GM13977 (cell line): ENCODE results near the gene SLC35F2.
"Not testable (repeated sequence)": the region's sequence is repeated elsewhere in the genome, so short reads cannot be mapped to it uniquely, and the experiment has no call there.

Experiments
- DNase-seq: peaks from one replicate; pipeline ENCODE4 v3.0.0; 2012; ENCODE audit warnings: low spot score
- CTCF ChIP-seq: IDR thresholded peaks from 2 replicates; pipeline ENCODE4 v1.5.1; 2012; ENCODE audit warnings: mild to moderate bottlenecking, control low read depth; ENCODE audit not compliant: insufficient read depth; ENCODE audit errors: extremely low read depth, missing control alignments
- in situ Hi-C: fragments of 300-500 bp; cut with MboI; formaldehyde crosslinking; loops from one replicate; pipeline ENCODE4 v1.12.0; 2022; ENCODE audit warnings: low sequenced_read_pairs, low pct_unique_long_range_greater_than_20kb, mixed read lengths, inconsistent platforms; ENCODE audit not compliant: unreplicated experiment

SLC35F2 gene

GRCh38 chr11:107858217-107859070, at the start of gene SLC35F2:
Gene SLC35F2, minus strand, starts transcription at chr11:107858787. Its CDS starts 20 bp downstream, at chr11:107858767.
- TF ChIP-seq CTCF: peak; percentile 27
- peak; percentile 82 for DNase-seq
- in situ Hi-C loops: no loop called here

GRCh38 chr11:107908211-107908610, 49.6 kb upstream of the SLC35F2 start:
- in situ Hi-C loops: no loop called here
- DNase-seq: no peak
- TF ChIP-seq CTCF: no peak

- peak; percentile 48 for DNase-seq
- in situ Hi-C loops: loop anchor here (25.0 kb wide), 1 partner anchor 336 kb away; the partner anchor contains the start of gene ALKBH8
- peak; percentile 72 for TF ChIP-seq CTCF
These were observed 39.7 kb upstream of the SLC35F2 start for GRCh38 chr11:107898270-107898669.

- TF ChIP-seq CTCF: no peak
- no peak for DNase-seq
- in situ Hi-C loops: loop anchor here (25.0 kb wide), 1 partner anchor 320 kb away; the partner anchor contains the start of gene ALKBH8
These were observed 23.7 kb upstream of the SLC35F2 start for GRCh38 chr11:107882095-107882820.

GRCh38 chr11:107881471-107881870, 22.9 kb upstream of the SLC35F2 start:
- in situ Hi-C loops: loop anchor here (25.0 kb wide), 1 partner anchor 319 kb away; the partner anchor contains the start of gene ALKBH8
- not testable (repeated sequence) for DNase-seq

- no peak for TF ChIP-seq CTCF
- in situ Hi-C loops: loop anchor here (25.0 kb wide), 1 partner anchor 314 kb away; the partner anchor contains the start of gene ALKBH8
- no peak for DNase-seq
These were observed 17.6 kb upstream of the SLC35F2 start for GRCh38 chr11:107876141-107876540.

- in situ Hi-C loops: no loop called here
- no peak for DNase-seq
- TF ChIP-seq CTCF: no peak
These were observed 6.0 kb upstream of the SLC35F2 start for GRCh38 chr11:107864591-107864990.
